ENCODE data around the gene GLYR1. TPM values are rescaled to one million over a fixed set of nuclear protein-coding genes. Genes with fewer than 3 reads are reported as not detected.

GLYR1 gene
- polyA plus RNA-seq, 1 donor (not counting 4 experiments of a cell fraction or from before 2014, with no cell fraction given), result 42.6 TPM

GRCh38 chr16:4790261-4790660 is 56.8 kb downstream of the GLYR1 start:
- FAIRE-seq, result no peak
- H3K9me3 ChIP-seq (ENCODE audit: control insufficient read depth, low read depth, low read length), result no peaks in the 10 kb centered on the region
- H2AFZ ChIP-seq (ENCODE audit: control insufficient read depth, low read length), result no peak overlapping the region
- no peaks in the 10 kb centered on the region for H3K36me3 ChIP-seq (ENCODE audit: control insufficient read depth in 2 of 2, extremely low read depth in 1 of 2, insufficient read depth in 2 of 2, low read length in 2 of 2)
- peaks cover 2% of the 10 kb centered on the region for H3K4me1 ChIP-seq (ENCODE audit: control insufficient read depth, extremely low read depth, insufficient read depth, low read length)
- no peak overlapping the region for H3K27ac ChIP-seq (ENCODE audit: control insufficient read depth, insufficient read depth, low read length)
- DNase-seq (ENCODE audit: low read depth, low spot score), result no peak
- no peak overlapping the region for H3K4me2 ChIP-seq (ENCODE audit: control insufficient read depth, extremely low read depth, insufficient read depth, low read depth, low read length)
- no peaks in the 10 kb centered on the region for H4K20me1 ChIP-seq (ENCODE audit: control insufficient read depth, extremely low read depth, insufficient read depth, low read length)
- dilution Hi-C loops (cut with MboI; ENCODE audit: extremely low pct_ligation_motif_present, low sequenced_read_pairs), result no loop called here
- no peaks in the 10 kb centered on the region for H3K27me3 ChIP-seq (ENCODE audit: control insufficient read depth, extremely low read depth, insufficient read depth, low read length)
- H3K79me2 ChIP-seq (ENCODE audit: control insufficient read depth, insufficient read depth, low read length), result no peaks in the 10 kb centered on the region
- TF ChIP-seq EZH2 (IDR thresholded peaks at IDR 0.05; ENCODE audit: low read length) (no peak), CTCF (optimal IDR thresholded peaks at IDR 0.05 in 1 of 3, IDR thresholded peaks at IDR 0.05 in 1 of 3, conservative IDR thresholded peaks at IDR 0.05 in 1 of 3; ENCODE audit: extremely low read depth in 1 of 3, insufficient read depth in 2 of 3, low read length in 3 of 3) (no peak)
- H3K9me1 ChIP-seq (ENCODE audit: control insufficient read depth, extremely low read depth, insufficient read depth, low read length), result no peaks in the 10 kb centered on the region
- H3K9ac ChIP-seq (ENCODE audit: control insufficient read depth, extremely low read depth, insufficient read depth, low read length), result no peak overlapping the region
- H3K4me3 ChIP-seq (ENCODE audit: control insufficient read depth in 2 of 3, extremely low read depth in 1 of 3, insufficient read depth in 2 of 3, low read depth in 1 of 3, low read length in 3 of 3), result no peak overlapping the region

- TF ChIP-seq CTCF (optimal IDR thresholded peaks at IDR 0.05 in 1 of 3, IDR thresholded peaks at IDR 0.05 in 1 of 3, conservative IDR thresholded peaks at IDR 0.05 in 1 of 3; ENCODE audit: extremely low read depth in 1 of 3, insufficient read depth in 2 of 3, low read length in 3 of 3), result no peak
- no peak for TF ChIP-seq EZH2 (IDR thresholded peaks at IDR 0.05; ENCODE audit: low read length)
- dilution Hi-C loops (cut with MboI; ENCODE audit: extremely low pct_ligation_motif_present, low sequenced_read_pairs), result no loop called here
- Histone ChIP-seq H3K4me3 (ENCODE audit: control insufficient read depth in 2 of 3, extremely low read depth in 1 of 3, insufficient read depth in 2 of 3, low read depth in 1 of 3, low read length in 3 of 3) (no peak overlapping the region), H3K9ac (ENCODE audit: control insufficient read depth, extremely low read depth, insufficient read depth, low read length) (no peak overlapping the region), H3K4me1 (ENCODE audit: control insufficient read depth, extremely low read depth, insufficient read depth, low read length) (peaks cover 2% of the 10 kb centered on the region), H2AFZ (ENCODE audit: control insufficient read depth, low read length) (no peak overlapping the region), H3K79me2 (ENCODE audit: control insufficient read depth, insufficient read depth, low read length) (no peaks in the 10 kb centered on the region), H3K36me3 (ENCODE audit: control insufficient read depth in 2 of 2, extremely low read depth in 1 of 2, insufficient read depth in 2 of 2, low read length in 2 of 2) (no peaks in the 10 kb centered on the region), H4K20me1 (ENCODE audit: control insufficient read depth, extremely low read depth, insufficient read depth, low read length) (no peaks in the 10 kb centered on the region), H3K27me3 (ENCODE audit: control insufficient read depth, extremely low read depth, insufficient read depth, low read length) (no peaks in the 10 kb centered on the region), H3K27ac (ENCODE audit: control insufficient read depth, insufficient read depth, low read length) (no peak overlapping the region), H3K4me2 (ENCODE audit: control insufficient read depth, extremely low read depth, insufficient read depth, low read depth, low read length) (no peak overlapping the region), H3K9me1 (ENCODE audit: control insufficient read depth, extremely low read depth, insufficient read depth, low read length) (no peaks in the 10 kb centered on the region), H3K9me3 (ENCODE audit: control insufficient read depth, low read depth, low read length) (no peaks in the 10 kb centered on the region)
- FAIRE-seq (no peak), DNase-seq (ENCODE audit: low read depth, low spot score) (no peak)
Measured at GRCh38 chr16:4788910-4789309, 58.2 kb downstream of the GLYR1 start.
